GM23248 (cell line): Measurements from ENCODE around the gene PTPRK.

Experiments used
- EZH2 ChIP-seq: fragments of 200-600 bp; sonication (generic); IDR thresholded peaks from 2 replicates; pipeline ENCODE4 v1.6.1; 2018; ENCODE audit warnings: antibody characterized with exemption, mild to moderate bottlenecking; ENCODE audit not compliant: insufficient read depth, poor library complexity, severe bottlenecking
- EZH2phosphoT487 ChIP-seq: fragments of 200-600 bp; sonication (generic); IDR thresholded peaks from 2 replicates; pipeline ENCODE4 v1.6.1; 2018; ENCODE audit warnings: antibody characterized with exemption, moderate library complexity, mild to moderate bottlenecking, low read depth; ENCODE audit not compliant: insufficient read depth

DNA sequence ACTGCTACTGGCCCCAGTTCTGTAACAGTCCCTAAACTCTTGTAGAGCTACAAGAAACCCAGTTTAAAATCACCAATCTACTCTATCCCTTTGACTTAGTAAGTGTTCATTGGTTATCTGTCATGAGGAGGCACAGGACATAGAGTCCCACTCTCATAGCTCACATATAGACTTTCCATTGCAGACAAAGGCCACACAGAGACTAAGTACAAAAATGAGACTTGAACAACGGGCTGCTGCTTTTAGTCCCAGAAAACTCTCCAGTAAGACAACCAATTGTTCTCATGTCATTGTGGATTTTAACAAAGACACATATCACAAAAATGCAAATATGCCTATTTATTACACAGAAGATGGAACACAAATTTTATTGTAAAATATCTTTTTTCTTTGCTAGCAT, 197.4 kb downstream of the PTPRK start:
- TF ChIP-seq EZH2 (no peak), EZH2phosphoT487 (no peak)
